H1 (cell line): ENCODE measurements around the gene RGS6. TPM values are rescaled to one million over a fixed set of nuclear protein-coding genes. Genes with fewer than 3 reads are reported as not detected.

Source experiments
- CTCF ChIA-PET: fragments of 300-600 bp; sonication (Branson Sonifier 250); formaldehyde crosslinking; loops from one replicate; lab custom pipeline; 2021; ENCODE audit not compliant: partially characterized antibody; lab: Charles Lee
- POLR2A ChIA-PET: fragments of 300-600 bp; sonication (Branson Sonifier 250); formaldehyde crosslinking; loops from one replicate; lab custom pipeline; 2021; ENCODE audit warnings: inconsistent platforms; ENCODE audit not compliant: partially characterized antibody; lab: Charles Lee
- DNase-seq, 2 experiments: peaks; one replicate each; pipeline versions ENCODE4 v3.0.0 to v3.0.0-alpha.2; 2010 to 2022; ENCODE audit warnings: low spot score in 2 of 2, low read depth in 1 of 2, mixed read lengths in 1 of 2
- FAIRE-seq: peaks from 2 replicates; lab custom pipeline; 2011; peaks lifted over from hg19 to GRCh38; lab: Jason Lieb, UNC
- H2AFZ ChIP-seq: 2 replicates; pipeline ENCODE4 v1.8.1; 2012; ENCODE audit warnings: low read length, inconsistent platforms
- H2AK5ac ChIP-seq: 2 replicates; pipeline ENCODE4 v1.6.1; 2013; ENCODE audit warnings: low read depth, low read length
- H2BK120ac ChIP-seq: replicated peaks from 2 replicates; pipeline ENCODE3; 2013; ENCODE audit warnings: low read depth, low read length, inconsistent platforms
- H2BK12ac ChIP-seq: 2 replicates; pipeline ENCODE4 v1.6.1; 2013; ENCODE audit warnings: low read depth, low read length
- H2BK15ac ChIP-seq: 2 replicates; pipeline ENCODE4 v1.6.1; 2013; ENCODE audit warnings: low read length
- H2BK20ac ChIP-seq: 2 replicates; pipeline ENCODE4 v1.6.1; 2013; ENCODE audit warnings: low read length
- H2BK5ac ChIP-seq: 2 replicates; pipeline ENCODE4 v1.6.1; 2013; ENCODE audit warnings: low read depth, low read length
- H3K14ac ChIP-seq: 2 replicates; pipeline ENCODE4 v1.6.1; 2013; ENCODE audit warnings: inconsistent platforms; ENCODE audit not compliant: insufficient read length
- H3K18ac ChIP-seq: 2 replicates; pipeline ENCODE4 v1.6.1; 2013; ENCODE audit warnings: low read length; ENCODE audit errors: extremely low read depth
- H3K23ac ChIP-seq: 2 replicates; pipeline ENCODE4 v1.6.1; 2013; ENCODE audit warnings: inconsistent platforms; ENCODE audit not compliant: insufficient read length
- H3K23me2 ChIP-seq: 2 replicates; pipeline ENCODE4 v1.6.1; 2013; ENCODE audit warnings: low read depth, low read length
- H3K27ac ChIP-seq: 2 replicates; pipeline ENCODE4 v1.6.1; 2011; ENCODE audit warnings: low read depth, low read length, inconsistent platforms
- H3K27me3 ChIP-seq, 4 experiments: replicated peaks in 1 of 4; 1 replicate in 1 of 4; 2 replicates in 3 of 4; pipeline versions ENCODE4 v1.6.1 to v1.8.1; 2011 to 2013; ENCODE audit warnings: low read length in 3 of 4, mild to moderate bottlenecking in 3 of 4, inconsistent platforms in 2 of 4, mixed read lengths in 2 of 4, moderate library complexity in 1 of 4; ENCODE audit not compliant: control insufficient read depth in 3 of 4, insufficient read depth in 3 of 4; ENCODE audit errors: extremely low read depth in 1 of 4
- H3K36me3 ChIP-seq, 4 experiments: 2 replicates each; pipeline versions ENCODE4 v1.6.1 to v1.8.1; 2011 to 2013; ENCODE audit warnings: mild to moderate bottlenecking in 4 of 4, low read length in 3 of 4, moderate library complexity in 2 of 4, control low read depth in 1 of 4, inconsistent platforms in 1 of 4; ENCODE audit not compliant: insufficient read depth in 4 of 4, control insufficient read depth in 2 of 4
- H3K4ac ChIP-seq: replicated peaks from 2 replicates; pipeline ENCODE3; 2013; ENCODE audit warnings: low read length, low read depth, mixed read lengths, inconsistent platforms; ENCODE audit not compliant: insufficient read length
- H3K4me1 ChIP-seq, 4 experiments: replicated peaks in 1 of 4; 1 replicate in 1 of 4; 2 replicates in 3 of 4; pipeline versions ENCODE4 v1.6.1 to v1.8.1; 2011 to 2013; ENCODE audit warnings: low read length in 3 of 4, inconsistent platforms in 2 of 4, mixed read lengths in 1 of 4; ENCODE audit not compliant: insufficient read depth in 4 of 4, control insufficient read depth in 3 of 4
- H3K4me2 ChIP-seq, 2 experiments: 2 replicates each; pipeline versions ENCODE4 v1.6.1 to v1.8.1; 2011 to 2013; ENCODE audit warnings: low read depth in 2 of 2, low read length in 2 of 2, control low read depth in 1 of 2, inconsistent platforms in 1 of 2, mild to moderate bottlenecking in 1 of 2; ENCODE audit not compliant: insufficient read depth in 1 of 2
- H3K4me3 ChIP-seq, 4 experiments: fragments of 200-600, 300-600 bp in 1 of 4; sonication (generic), shearing (Covaris generic), sonication (Bioruptor Twin) in 1 of 4; 2 replicates each; pipeline versions ENCODE4 v1.5.1 to v1.8.1; 2011 to 2016; ENCODE audit warnings: low read length in 4 of 4, low read depth in 3 of 4, control low read depth in 2 of 4, inconsistent platforms in 2 of 4, mild to moderate bottlenecking in 2 of 4, mixed read lengths in 1 of 4, moderate library complexity in 1 of 4; ENCODE audit not compliant: insufficient read depth in 2 of 4; ENCODE audit errors: extremely low read depth in 1 of 4
- H3K56ac ChIP-seq: replicated peaks from 2 replicates; pipeline ENCODE3; 2013; ENCODE audit warnings: low read depth, mild to moderate bottlenecking, mixed read lengths, low read length, inconsistent platforms; ENCODE audit not compliant: insufficient read length
- H3K79me1 ChIP-seq: 2 replicates; pipeline ENCODE4 v1.6.1; 2013; ENCODE audit warnings: low read depth, low read length, control low read depth
- H3K79me2 ChIP-seq, 2 experiments: 2 replicates each; pipeline versions ENCODE4 v1.6.1 to v1.8.1; 2012 to 2013; ENCODE audit warnings: low read length in 2 of 2, mild to moderate bottlenecking in 2 of 2, inconsistent platforms in 1 of 2; ENCODE audit not compliant: insufficient read depth in 2 of 2, control insufficient read depth in 1 of 2
- H3K9ac ChIP-seq, 4 experiments: replicated peaks in 1 of 4; 1 replicate in 1 of 4; 2 replicates in 3 of 4; pipeline versions ENCODE4 v1.6.1 to v1.8.1; 2011 to 2013; ENCODE audit warnings: low read depth in 3 of 4, low read length in 3 of 4, control low read depth in 2 of 4, mild to moderate bottlenecking in 2 of 4, moderate library complexity in 2 of 4, inconsistent platforms in 1 of 4; ENCODE audit errors: extremely low read depth in 1 of 4
- H3K9me3 ChIP-seq, 2 experiments: 2 replicates each; pipeline versions ENCODE4 v1.6.1 to v1.8.1; 2012 to 2013; ENCODE audit warnings: mild to moderate bottlenecking in 2 of 2, moderate library complexity in 2 of 2, control low read depth in 1 of 2, inconsistent platforms in 1 of 2, low read depth in 1 of 2, low read length in 1 of 2, mixed read lengths in 1 of 2; ENCODE audit not compliant: insufficient read depth in 2 of 2
- H4K20me1 ChIP-seq, 2 experiments: replicated peaks in 1 of 2; 2 replicates each; pipeline versions ENCODE3 to v1.8.1; 2011 to 2013; ENCODE audit warnings: inconsistent platforms in 2 of 2, low read length in 2 of 2, mild to moderate bottlenecking in 1 of 2; ENCODE audit not compliant: insufficient read depth in 2 of 2, control insufficient read depth in 1 of 2
- H4K5ac ChIP-seq: 2 replicates; pipeline ENCODE4 v1.6.1; 2013; ENCODE audit warnings: low read length, low read depth, mixed read lengths, inconsistent platforms; ENCODE audit not compliant: insufficient read length
- H4K8ac ChIP-seq: 2 replicates; pipeline ENCODE4 v1.8.0; 2013; ENCODE audit warnings: mild to moderate bottlenecking, moderate library complexity, low read length, inconsistent platforms; ENCODE audit not compliant: insufficient read depth; ENCODE audit errors: extremely low read depth
- H4K91ac ChIP-seq: replicated peaks from 2 replicates; pipeline ENCODE3; 2013; ENCODE audit warnings: low read length, mixed read lengths, inconsistent platforms; ENCODE audit not compliant: insufficient read length
- BCL11A ChIP-seq, 2 experiments: IDR thresholded peaks; one replicate each; pipeline ENCODE4 v1.6.1; 2011; ENCODE audit warnings: low read depth in 2 of 2, low read length in 2 of 2, mild to moderate bottlenecking in 2 of 2
- BRCA1 ChIP-seq: IDR thresholded peaks from 2 replicates; pipeline ENCODE4 v1.6.1; 2012; ENCODE audit warnings: low read depth, low read length, improper control_type of control experiment
- CHD2 ChIP-seq: IDR thresholded peaks from 2 replicates; pipeline ENCODE4 v1.6.1; 2012; ENCODE audit warnings: low read length, improper control_type of control experiment
- GTF2F1 ChIP-seq: IDR thresholded peaks from 2 replicates; pipeline ENCODE4 v1.6.1; 2012; ENCODE audit warnings: low read depth, low read length, improper control_type of control experiment, borderline replicate concordance
- MAFK ChIP-seq: IDR thresholded peaks from 2 replicates; pipeline ENCODE4 v1.6.1; 2012; ENCODE audit warnings: low read depth, mild to moderate bottlenecking, improper control_type of control experiment, low read length
- PHF8 ChIP-seq: fragments of 200-600 bp; sonication (generic); conservative IDR thresholded peaks from 2 replicates; pipeline ENCODE4 v1.7.1; 2012; ENCODE audit warnings: low read depth, mild to moderate bottlenecking, inconsistent platforms, low read length, moderate library complexity
- POLR2A ChIP-seq, 2 experiments: IDR thresholded peaks; 1 replicate in 1 of 2; 2 replicates in 1 of 2; pipeline ENCODE4 v1.6.1; 2011; ENCODE audit warnings: low read depth in 2 of 2, low read length in 2 of 2, mild to moderate bottlenecking in 2 of 2; ENCODE audit errors: control extremely low read depth in 1 of 2
- POU5F1 ChIP-seq: IDR thresholded peaks from 2 replicates; pipeline ENCODE4 v1.6.1; 2011; ENCODE audit warnings: low read depth, mild to moderate bottlenecking, low read length, moderate library complexity
- RBBP5 ChIP-seq: IDR thresholded peaks from 2 replicates; pipeline ENCODE4 v1.7.1; 2012; ENCODE audit warnings: low read depth, mild to moderate bottlenecking, inconsistent platforms, low read length, moderate library complexity, borderline replicate concordance
- RFX5 ChIP-seq: IDR thresholded peaks from 2 replicates; pipeline ENCODE4 v1.6.1; 2011; ENCODE audit warnings: low read depth, low read length, improper control_type of control experiment, borderline replicate concordance
- RNF2 ChIP-seq: fragments of 200-900, 300-1000 bp; sonication (generic); IDR thresholded peaks from 2 replicates; pipeline ENCODE4 v1.7.1; 2016; ENCODE audit warnings: borderline replicate concordance, low read depth, mild to moderate bottlenecking, antibody characterized with exemption, low read length; ENCODE audit not compliant: poor library complexity, severe bottlenecking; ENCODE audit errors: missing control alignments
- TBP ChIP-seq: IDR thresholded peaks from 2 replicates; pipeline ENCODE4 v1.6.1; 2011; ENCODE audit warnings: low read depth, low read length, improper control_type of control experiment
- TCF12 ChIP-seq: IDR thresholded peaks from 2 replicates; pipeline ENCODE4 v1.6.1; 2011; ENCODE audit warnings: low read depth, mild to moderate bottlenecking, low read length
- polyA plus RNA-seq, 7 experiments: library from polyadenylated mRNA; depleted of rRNA in 3 of 7; stranded (reverse) in 5 of 7; unstranded in 2 of 7; fragments of >200 nt in 5 of 7; fragments of 200-250 nt in 2 of 7; gene quantifications; 1 replicate in 5 of 7; 2 replicates in 1 of 7; 4 replicates in 1 of 7; pipeline versions ENCODE4 v1.2.1 to v1.2.3, GENCODE V29; 2011 to 2013; ENCODE audit warnings: missing spikeins in 2 of 7, mixed read lengths in 2 of 7
- total RNA-seq: library from RNA; stranded (reverse); fragmentation: NEBNext Ultra II Directional; extraction: Animal tissue kit (Norgen Biotek cat#: 25700); gene quantifications from 2 replicates; pipeline ENCODE4 v1.2.1, GENCODE V29; 2021
- TF ChIP-seq, protein P1 (sequence below): IDR thresholded peaks from 2 replicates; pipeline ENCODE4 v1.6.1; 2012; ENCODE audit warnings: inconsistent platforms
- TF ChIP-seq, protein P2 (sequence below): IDR thresholded peaks from 2 replicates; pipeline ENCODE4 v1.6.1; 2012; ENCODE audit warnings: inconsistent platforms

RGS6 gene
- total and polyA plus RNA-seq, 2 of the 8 experiments (the other 6 are each of a cell fraction or from before 2014, with no cell fraction given) = 0.26 to 1.1 TPM

GRCh38 chr14:72008666-72009065 lies 76.4 kb downstream of the RGS6 start:
- Histone ChIP-seq H3K27ac (no peak overlapping the region), H3K9ac (no peak overlapping the region), H3K36me3 (no peaks in the 10 kb centered on the region), H3K18ac (no peak overlapping the region), H4K91ac (no peak overlapping the region), H3K4me1 (no peaks in the 10 kb centered on the region), H3K79me1 (no peaks in the 10 kb centered on the region), H2BK120ac (no peak overlapping the region), H3K23me2 (no peaks in the 10 kb centered on the region), H2BK5ac (no peak overlapping the region), H4K5ac (no peak overlapping the region), H3K56ac (no peak overlapping the region), H3K14ac (no peak overlapping the region), H3K27me3 (no peaks in the 10 kb centered on the region), H3K79me2 (no peaks in the 10 kb centered on the region), H3K4ac (no peak overlapping the region), H3K23ac (no peak overlapping the region), H2AK5ac (no peak overlapping the region), H2BK12ac (no peak overlapping the region), H3K9me3 (no peaks in the 10 kb centered on the region), H2BK20ac (no peak overlapping the region), H3K4me2 (no peak overlapping the region), H2BK15ac (no peak overlapping the region), H3K4me3 (no peak overlapping the region), H4K20me1 (no peaks in the 10 kb centered on the region), H2AFZ (no peak overlapping the region), H4K8ac (no peak overlapping the region)
- DNase-seq (no peak), FAIRE-seq (no peak)
- ChIA-PET POLR2A (no interaction called here), CTCF (interaction anchor here (3.5 kb wide), 1 partner anchor 16 kb away, joined by 10 read pairs; no protein-coding TSS in a partner anchor)
- TF ChIP-seq PHF8 (no peak), RFX5 (no peak), CHD2 (no peak), TCF12 (no peak), MAFK (no peak), BCL11A (IDR thresholded peaks at IDR 0.05; ENCODE audit: low read depth in 2 of 2, low read length in 2 of 2) (no peak), POU5F1 (no peak), POLR2A (IDR thresholded peaks at IDR 0.05; ENCODE audit: control extremely low read depth in 1 of 2, low read depth in 2 of 2, low read length in 2 of 2) (no peak), RBBP5 (no peak), TBP (no peak), GTF2F1 (no peak), RNF2 (no peak), BRCA1 (no peak)
- TF ChIP-seq, protein P1, sequence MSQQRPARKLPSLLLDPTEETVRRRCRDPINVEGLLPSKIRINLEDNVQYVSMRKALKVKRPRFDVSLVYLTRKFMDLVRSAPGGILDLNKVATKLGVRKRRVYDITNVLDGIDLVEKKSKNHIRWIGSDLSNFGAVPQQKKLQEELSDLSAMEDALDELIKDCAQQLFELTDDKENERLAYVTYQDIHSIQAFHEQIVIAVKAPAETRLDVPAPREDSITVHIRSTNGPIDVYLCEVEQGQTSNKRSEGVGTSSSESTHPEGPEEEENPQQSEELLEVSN = no peak
- TF ChIP-seq, protein P2, sequence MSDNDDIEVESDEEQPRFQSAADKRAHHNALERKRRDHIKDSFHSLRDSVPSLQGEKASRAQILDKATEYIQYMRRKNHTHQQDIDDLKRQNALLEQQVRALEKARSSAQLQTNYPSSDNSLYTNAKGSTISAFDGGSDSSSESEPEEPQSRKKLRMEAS = no peak
